ENCODE results near the gene TXLNG.

DNA sequence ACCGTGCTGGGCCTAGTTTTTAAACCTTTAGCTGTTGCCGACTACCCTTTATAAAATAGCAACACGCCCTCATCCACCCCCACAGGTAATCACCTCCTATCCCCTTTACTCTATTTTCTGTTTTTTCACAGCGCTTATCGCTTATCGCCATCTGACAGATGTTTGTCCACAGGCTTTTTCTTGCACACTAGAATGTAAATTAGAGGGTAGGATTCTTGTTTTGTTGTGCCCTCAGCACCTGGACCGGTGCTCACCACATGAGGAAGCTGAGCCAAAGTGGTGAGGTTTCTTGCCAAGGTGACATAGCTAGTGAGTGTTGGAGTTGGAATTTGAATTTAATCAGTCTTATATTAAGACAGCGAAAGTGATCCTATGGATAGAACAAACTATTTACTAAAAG lies 86.8 kb downstream of the TXLNG start:
- TF ChIP-seq, protein P1, sequence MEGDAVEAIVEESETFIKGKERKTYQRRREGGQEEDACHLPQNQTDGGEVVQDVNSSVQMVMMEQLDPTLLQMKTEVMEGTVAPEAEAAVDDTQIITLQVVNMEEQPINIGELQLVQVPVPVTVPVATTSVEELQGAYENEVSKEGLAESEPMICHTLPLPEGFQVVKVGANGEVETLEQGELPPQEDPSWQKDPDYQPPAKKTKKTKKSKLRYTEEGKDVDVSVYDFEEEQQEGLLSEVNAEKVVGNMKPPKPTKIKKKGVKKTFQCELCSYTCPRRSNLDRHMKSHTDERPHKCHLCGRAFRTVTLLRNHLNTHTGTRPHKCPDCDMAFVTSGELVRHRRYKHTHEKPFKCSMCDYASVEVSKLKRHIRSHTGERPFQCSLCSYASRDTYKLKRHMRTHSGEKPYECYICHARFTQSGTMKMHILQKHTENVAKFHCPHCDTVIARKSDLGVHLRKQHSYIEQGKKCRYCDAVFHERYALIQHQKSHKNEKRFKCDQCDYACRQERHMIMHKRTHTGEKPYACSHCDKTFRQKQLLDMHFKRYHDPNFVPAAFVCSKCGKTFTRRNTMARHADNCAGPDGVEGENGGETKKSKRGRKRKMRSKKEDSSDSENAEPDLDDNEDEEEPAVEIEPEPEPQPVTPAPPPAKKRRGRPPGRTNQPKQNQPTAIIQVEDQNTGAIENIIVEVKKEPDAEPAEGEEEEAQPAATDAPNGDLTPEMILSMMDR (IDR thresholded peaks at IDR 0.05) = no peak
- no peak for TF ChIP-seq POLR2A (IDR thresholded peaks at IDR 0.05)

Measured in lower leg skin (tissue), 3 donors.